Measurements from ENCODE around the gene RNF141. TPM values are rescaled to one million over a fixed set of nuclear protein-coding genes. Genes with fewer than 3 reads are reported as not detected.

The RNF141 gene
- polyA plus RNA-seq, 5 donors: 28.8 to 45.0 (median 37.3) TPM

GRCh38 chr11:10484461-10485180 lies 56.4 kb downstream of the RNF141 start:
- no peak for DNase-seq

GRCh38 chr11:10483584-10483983 lies 57.4 kb downstream of the RNF141 start:
- no peak for DNase-seq

GRCh38 chr11:10483174-10483573 lies 57.8 kb downstream of the RNF141 start:
- DNase-seq: no peak

GRCh38 chr11:10481560-10482349 lies 59.2 kb downstream of the RNF141 start:
- DNase-seq: no peak

GRCh38 chr11:10480760-10481159 lies 60.2 kb downstream of the RNF141 start:
- DNase-seq: no peak

GRCh38 chr11:10480026-10480425 lies 61.0 kb downstream of the RNF141 start:
- DNase-seq: no peak

- DNase-seq: no peak
These were observed 62.1 kb downstream of the RNF141 start for GRCh38 chr11:10478574-10479550.

- DNase-seq: no peak
These were observed 62.9 kb downstream of the RNF141 start for GRCh38 chr11:10478066-10478465.

- no peak for DNase-seq
These were observed 63.3 kb downstream of the RNF141 start for GRCh38 chr11:10477690-10478046.

- DNase-seq: no peak
These were observed 63.9 kb downstream of the RNF141 start for GRCh38 chr11:10476927-10477689.

GRCh38 chr11:10476342-10476741 lies 64.6 kb downstream of the RNF141 start:
- DNase-seq: no peak

- no peak for DNase-seq
These were observed 66.4 kb downstream of the RNF141 start for GRCh38 chr11:10474551-10474950.

- DNase-seq: no peak
These were observed 67.6 kb downstream of the RNF141 start for GRCh38 chr11:10473371-10473770.

GRCh38 chr11:10462746-10463300 lies 78.2 kb downstream of the RNF141 start:
- no peak for DNase-seq

Other genes with a start within 250 kb of the RNF141 start
- 10 to 100 TPM; 40.8 to 61.2 (median 50.1) TPM for gene SBF2, start 247.0 kb downstream of the RNF141 start, polyA plus RNA-seq (ENCODE audit: insufficient read depth in 1 of 5, insufficient read length in 5 of 5, low replicate concordance in 1 of 5)
- 10 to 100 TPM; 10.2 to 19.4 (median 12.3) TPM for gene ADM, start 236.1 kb downstream of the RNF141 start, polyA plus RNA-seq (ENCODE audit: insufficient read depth in 1 of 5, insufficient read length in 5 of 5, low replicate concordance in 1 of 5)
- 10 to 100 TPM in 1 of 5 donors, 1 to 10 TPM in 4; 6.1 to 10.4 (median 7.4) TPM for gene AMPD3, start 85.9 kb downstream of the RNF141 start, polyA plus RNA-seq (ENCODE audit: insufficient read depth in 1 of 5, insufficient read length in 5 of 5, low replicate concordance in 1 of 5)
- gene LYVE1, start 27.5 kb upstream of the RNF141 start, polyA plus RNA-seq (ENCODE audit: insufficient read depth in 1 of 5, insufficient read length in 5 of 5, low replicate concordance in 1 of 5): 100 to 1,000 TPM; 134 to 241 (median 194) TPM
- 10 to 100 TPM in 4 of 5 donors, 1 to 10 TPM in 1; 9.7 to 21.0 (median 13.3) TPM for gene IRAG1, start 152.6 kb upstream of the RNF141 start, polyA plus RNA-seq (ENCODE audit: insufficient read depth in 1 of 5, insufficient read length in 5 of 5, low replicate concordance in 1 of 5)
- gene CTR9, start 210.1 kb upstream of the RNF141 start, polyA plus RNA-seq (ENCODE audit: insufficient read depth in 1 of 5, insufficient read length in 5 of 5, low replicate concordance in 1 of 5): 10 to 100 TPM; 47.4 to 63.7 (median 61.7) TPM